Omental fat pad (tissue), 4 donors: ENCODE measurements around the gene COX5B. TPM values are rescaled to one million over a fixed set of nuclear protein-coding genes. Genes with fewer than 3 reads are reported as not detected.
"Not testable (repeated sequence)": the region's sequence is repeated elsewhere in the genome, so short reads cannot be mapped to it uniquely, and the experiment has no call there.

Experiments used
- ATAC-seq: fragments of 150-250 bp; one replicate; pipeline ENCODE4 v1.9.1; 2016; ENCODE audit warnings: mild to moderate bottlenecking, moderate library complexity; ENCODE audit not compliant: low FRiP score
- DNase-seq: peaks from one replicate; pipeline ENCODE4 v3.0.0-alpha.2; 2019; ENCODE audit warnings: low spot score
- total RNA-seq, 4 donors: library from RNA; depleted of rRNA; stranded (reverse); fragments of >200 nt; gene quantifications; one replicate each; pipeline ENCODE4 v1.1.0, GENCODE V29; 2016
- TF ChIP-seq, protein P1 (sequence below), 3 donors: fragments of 450-650 bp; IDR thresholded peaks; one replicate each; pipeline ENCODE4 v1.5.1; 2016 to 2017; ENCODE audit warnings: antibody characterized with exemption in 3 of 3, mild to moderate bottlenecking in 3 of 3, moderate library complexity in 2 of 3

Gene COX5B
- total RNA-seq, 4 donors from 2014 or later = 204 to 415 (median 362) TPM

DNA sequence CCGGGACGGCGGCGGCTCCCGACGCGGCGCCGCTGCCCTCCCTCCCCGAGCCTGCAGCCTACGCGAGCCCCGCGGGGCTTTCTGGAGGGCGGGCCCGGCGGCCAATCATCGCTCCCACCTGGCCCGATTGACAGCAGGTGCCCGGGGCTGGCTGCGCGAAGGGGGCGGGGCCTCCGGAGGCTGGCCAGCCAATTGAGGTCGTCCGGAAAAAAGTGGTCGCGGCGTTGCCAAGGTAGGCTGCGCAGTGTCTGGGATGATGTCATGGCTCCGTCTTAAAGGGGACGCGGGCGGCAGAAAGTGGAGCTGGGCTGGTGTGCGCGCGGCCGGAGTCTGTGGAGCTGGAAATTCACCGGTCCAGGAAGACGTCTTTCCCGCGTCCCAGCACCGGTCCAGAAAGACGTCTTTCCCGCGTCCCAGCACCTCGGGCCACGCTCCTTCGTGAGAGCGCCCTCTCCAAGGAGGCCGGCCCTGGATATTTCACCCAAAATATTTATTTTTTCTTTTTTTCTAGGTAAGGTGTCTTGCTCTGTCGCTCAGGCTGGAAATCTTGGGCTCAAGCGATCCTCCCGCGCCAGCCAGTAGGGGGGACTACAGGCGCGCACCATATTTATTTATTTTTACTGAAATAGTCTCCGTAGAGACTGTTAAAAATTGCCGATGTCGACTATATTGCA is 18.2 kb downstream of the COX5B start, which contains the start of gene ACTR1B:
Gene ACTR1B (minus strand): TSS at position 83 of the 674 bp plus-strand sequence. CDS start 154 bp downstream, outside the sequence.
- ATAC-seq = peak; percentile 94
- TF ChIP-seq, protein P1, sequence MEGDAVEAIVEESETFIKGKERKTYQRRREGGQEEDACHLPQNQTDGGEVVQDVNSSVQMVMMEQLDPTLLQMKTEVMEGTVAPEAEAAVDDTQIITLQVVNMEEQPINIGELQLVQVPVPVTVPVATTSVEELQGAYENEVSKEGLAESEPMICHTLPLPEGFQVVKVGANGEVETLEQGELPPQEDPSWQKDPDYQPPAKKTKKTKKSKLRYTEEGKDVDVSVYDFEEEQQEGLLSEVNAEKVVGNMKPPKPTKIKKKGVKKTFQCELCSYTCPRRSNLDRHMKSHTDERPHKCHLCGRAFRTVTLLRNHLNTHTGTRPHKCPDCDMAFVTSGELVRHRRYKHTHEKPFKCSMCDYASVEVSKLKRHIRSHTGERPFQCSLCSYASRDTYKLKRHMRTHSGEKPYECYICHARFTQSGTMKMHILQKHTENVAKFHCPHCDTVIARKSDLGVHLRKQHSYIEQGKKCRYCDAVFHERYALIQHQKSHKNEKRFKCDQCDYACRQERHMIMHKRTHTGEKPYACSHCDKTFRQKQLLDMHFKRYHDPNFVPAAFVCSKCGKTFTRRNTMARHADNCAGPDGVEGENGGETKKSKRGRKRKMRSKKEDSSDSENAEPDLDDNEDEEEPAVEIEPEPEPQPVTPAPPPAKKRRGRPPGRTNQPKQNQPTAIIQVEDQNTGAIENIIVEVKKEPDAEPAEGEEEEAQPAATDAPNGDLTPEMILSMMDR (IDR thresholded peaks at IDR 0.05) = no peak

DNA sequence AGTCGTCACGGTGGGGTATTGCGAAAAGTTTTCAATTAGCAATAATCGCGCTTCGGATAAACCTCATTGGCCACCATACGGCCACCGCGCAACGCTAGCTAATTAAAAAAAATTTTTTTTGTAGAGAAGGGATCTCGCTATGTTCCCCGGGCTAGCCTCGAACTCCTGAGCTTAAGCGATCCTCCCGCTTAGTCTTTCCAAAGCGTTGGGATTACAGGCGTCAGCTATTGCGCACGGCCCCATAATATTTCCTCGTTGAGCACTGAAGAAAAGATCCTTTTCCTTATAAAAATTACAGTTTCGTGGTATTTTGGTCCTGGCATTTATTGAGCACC is 18.7 kb downstream of the COX5B start:
- DNase-seq (no peak), ATAC-seq (no peak)
- TF ChIP-seq, protein P1 (IDR thresholded peaks at IDR 0.05) = no peak

More for the DNA sequence above, 18.2 kb downstream of the COX5B start, which contains the start of gene ACTR1B:
- DNase-seq = peak; percentile 81

DNA sequence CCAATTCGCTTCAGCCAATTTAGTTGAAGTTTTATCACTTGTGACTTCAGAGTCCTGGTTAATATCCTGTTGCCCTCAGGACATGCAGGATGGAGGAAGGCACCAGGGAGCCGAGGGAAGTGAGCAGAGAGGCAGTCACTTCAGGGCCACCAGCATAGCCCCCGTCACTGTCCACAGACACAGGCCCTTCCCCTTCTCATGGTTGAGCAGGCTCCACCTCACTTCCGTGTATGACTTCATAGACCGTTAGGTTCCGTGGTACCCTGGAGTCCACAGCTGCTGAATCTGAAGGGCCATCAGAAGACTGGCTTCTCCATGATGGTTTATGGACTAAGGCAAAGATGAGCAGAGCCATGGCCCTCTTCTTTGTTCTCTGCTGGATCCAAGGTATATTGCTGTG is 23.6 kb downstream of the COX5B start, which contains the start of gene C2orf92:
Gene C2orf92 (plus strand): TSS at position 266 of the 400 bp plus-strand sequence. CDS start 76 bp downstream, at position 342.
- DNase-seq = no peak
- TF ChIP-seq, protein P1 (IDR thresholded peaks at IDR 0.05) = no peak
- no peak for ATAC-seq

DNA sequence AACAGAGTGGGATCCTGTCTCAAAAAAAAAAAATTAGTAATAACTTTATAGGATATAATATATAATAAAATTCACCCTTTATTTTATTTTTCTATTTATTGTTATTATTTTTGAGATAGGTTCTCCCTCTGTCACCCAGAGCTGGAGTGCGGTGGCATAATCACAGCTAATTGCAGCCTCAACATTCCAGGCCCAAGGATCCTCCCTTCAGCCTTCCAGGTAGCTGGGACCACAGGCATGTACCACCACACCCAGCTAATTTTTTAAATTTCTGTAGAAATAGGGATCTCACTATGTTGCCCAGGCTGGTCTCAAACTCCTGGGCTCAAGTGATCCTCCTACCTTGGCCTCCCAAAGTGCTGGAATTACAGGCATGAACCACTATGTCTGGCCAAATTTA is 24.6 kb downstream of the COX5B start:
- no peak for ATAC-seq
- TF ChIP-seq, protein P1 (IDR thresholded peaks at IDR 0.05) = no peak

DNA sequence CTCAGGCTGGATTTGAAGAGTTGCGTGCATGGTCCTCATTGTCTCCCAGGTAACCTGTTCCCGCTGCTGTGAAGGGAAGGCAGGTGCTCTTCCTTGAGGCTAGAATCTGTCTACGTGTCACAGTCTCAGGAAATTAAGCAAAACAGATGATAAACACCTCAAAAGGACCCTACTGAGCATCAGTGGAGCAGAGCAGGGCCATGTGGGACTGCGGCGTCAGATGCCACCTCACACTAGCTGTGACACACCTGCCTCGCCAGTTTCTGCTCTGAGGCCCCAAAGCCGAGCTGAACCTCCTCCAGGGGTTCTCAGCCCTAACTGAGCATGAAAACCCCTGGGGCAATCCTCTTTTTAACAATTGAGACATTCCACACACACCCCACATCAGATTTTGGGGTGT is 25.7 kb downstream of the COX5B start:
- TF ChIP-seq, protein P1 (IDR thresholded peaks at IDR 0.05) = no peak
- DNase-seq = no peak
- no peak for ATAC-seq

More for the DNA sequence above, 24.6 kb downstream of the COX5B start:
- no peak for DNase-seq

DNA sequence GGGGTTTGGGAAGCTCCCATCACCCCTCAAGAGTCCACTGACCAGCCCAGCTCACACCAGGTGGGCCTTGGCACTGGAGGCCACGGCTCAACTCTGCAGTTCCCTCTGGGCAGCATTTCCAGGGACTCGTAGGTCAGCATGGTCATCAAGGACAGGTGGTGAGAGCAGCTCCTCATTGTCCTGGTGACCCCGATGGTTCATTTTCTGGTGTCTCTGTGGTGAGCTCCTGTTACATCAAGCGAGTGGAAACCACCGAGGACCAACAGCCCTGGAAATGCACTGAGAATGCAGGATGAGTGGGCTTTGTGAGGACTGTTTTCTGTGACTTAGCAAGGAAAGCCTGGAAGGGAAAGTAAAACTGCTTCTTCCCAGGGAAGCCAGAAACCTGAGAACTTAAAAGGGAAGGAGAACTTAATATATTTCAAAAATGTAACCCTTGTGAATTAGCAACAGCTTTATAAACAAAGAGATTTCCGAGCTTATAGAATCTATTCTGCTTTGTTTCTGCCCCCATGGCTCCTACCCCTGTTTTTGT is 26.8 kb downstream of the COX5B start:
- DNase-seq = not testable (repeated sequence)

DNA sequence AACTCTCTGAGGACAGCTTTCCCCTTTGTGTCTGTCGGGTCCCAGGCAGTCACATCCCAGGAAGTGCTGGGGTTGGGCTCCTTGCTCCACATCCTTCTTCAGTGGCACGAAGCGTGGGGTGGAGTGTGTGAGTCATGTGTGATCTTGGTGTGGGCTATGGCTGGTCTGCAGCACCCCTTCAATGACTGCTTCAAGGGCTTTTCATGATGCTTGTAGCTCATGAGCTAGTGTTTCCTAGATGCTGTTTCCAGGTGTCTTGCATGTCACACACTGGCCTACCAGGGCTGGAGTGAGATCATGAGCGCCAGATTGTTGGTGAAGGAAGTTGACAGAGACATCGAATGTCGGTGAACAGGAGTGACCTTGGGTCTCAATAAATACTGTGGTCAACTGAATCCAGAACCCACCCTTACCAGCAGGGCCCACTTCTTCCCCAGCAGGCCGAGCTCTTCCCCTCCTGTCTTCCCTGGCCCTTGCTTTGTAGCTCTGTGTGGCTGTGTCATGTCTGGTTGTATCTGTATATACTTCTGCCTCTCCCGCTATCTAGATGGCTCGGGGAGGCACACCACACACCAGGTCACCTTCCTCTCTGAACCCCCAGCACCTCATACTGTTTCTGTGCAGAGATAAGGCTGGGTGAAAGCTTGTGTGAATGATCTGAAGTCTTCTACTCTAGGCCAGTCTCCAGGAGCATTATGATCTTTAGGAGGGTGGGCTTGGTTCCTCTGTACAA is 27.5 kb downstream of the COX5B start:
- DNase-seq (no peak), ATAC-seq (no peak)
- TF ChIP-seq, protein P1 (IDR thresholded peaks at IDR 0.05) = no peak

More for the DNA sequence above, 26.8 kb downstream of the COX5B start:
- not testable (repeated sequence) for ATAC-seq
